SU-DHL-6 (cell line): Measurements from ENCODE around the gene EFCAB6.

Source experiments
- EZH2phosphoT487 ChIP-seq: fragments of 200-600 bp; sonication (generic), shearing (Covaris generic); conservative IDR thresholded peaks from 2 replicates; pipeline ENCODE4 v1.6.1; 2018; ENCODE audit warnings: mild to moderate bottlenecking, antibody characterized with exemption, low read length, moderate library complexity, mixed read lengths
- TF ChIP-seq, protein P1 (sequence below): fragments of 200-600 bp; sonication (generic); IDR thresholded peaks from one replicate; pipeline ENCODE4 v1.5.1; 2017; ENCODE audit warnings: antibody characterized with exemption, mild to moderate bottlenecking, low read length, moderate library complexity; ENCODE audit not compliant: insufficient read depth, poor library complexity, severe bottlenecking

DNA sequence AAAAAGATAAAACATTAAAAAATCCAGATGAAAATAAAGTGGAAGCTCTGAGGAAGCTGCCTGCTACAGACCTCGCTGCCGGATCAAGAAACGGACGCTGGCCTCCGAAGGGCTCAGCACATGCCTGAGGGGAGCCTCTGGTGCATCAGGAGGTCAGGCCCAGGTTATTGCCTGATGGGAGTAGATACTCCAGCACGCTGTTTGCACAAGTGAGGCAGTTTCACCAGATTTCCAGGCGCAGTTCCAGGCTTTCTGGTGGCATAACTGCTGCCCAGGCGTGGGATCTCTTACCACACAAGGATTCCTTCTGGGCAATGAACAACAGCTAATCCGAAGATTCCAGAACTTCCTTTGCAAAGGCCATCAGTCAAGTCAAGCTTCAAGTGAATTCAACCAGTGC lies 246.1 kb downstream of the EFCAB6 start:
- TF ChIP-seq, protein P1, sequence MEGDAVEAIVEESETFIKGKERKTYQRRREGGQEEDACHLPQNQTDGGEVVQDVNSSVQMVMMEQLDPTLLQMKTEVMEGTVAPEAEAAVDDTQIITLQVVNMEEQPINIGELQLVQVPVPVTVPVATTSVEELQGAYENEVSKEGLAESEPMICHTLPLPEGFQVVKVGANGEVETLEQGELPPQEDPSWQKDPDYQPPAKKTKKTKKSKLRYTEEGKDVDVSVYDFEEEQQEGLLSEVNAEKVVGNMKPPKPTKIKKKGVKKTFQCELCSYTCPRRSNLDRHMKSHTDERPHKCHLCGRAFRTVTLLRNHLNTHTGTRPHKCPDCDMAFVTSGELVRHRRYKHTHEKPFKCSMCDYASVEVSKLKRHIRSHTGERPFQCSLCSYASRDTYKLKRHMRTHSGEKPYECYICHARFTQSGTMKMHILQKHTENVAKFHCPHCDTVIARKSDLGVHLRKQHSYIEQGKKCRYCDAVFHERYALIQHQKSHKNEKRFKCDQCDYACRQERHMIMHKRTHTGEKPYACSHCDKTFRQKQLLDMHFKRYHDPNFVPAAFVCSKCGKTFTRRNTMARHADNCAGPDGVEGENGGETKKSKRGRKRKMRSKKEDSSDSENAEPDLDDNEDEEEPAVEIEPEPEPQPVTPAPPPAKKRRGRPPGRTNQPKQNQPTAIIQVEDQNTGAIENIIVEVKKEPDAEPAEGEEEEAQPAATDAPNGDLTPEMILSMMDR, result no peak
- no peak for TF ChIP-seq EZH2phosphoT487
